GM19328 (cell line): Measurements from ENCODE around the gene OR51B5.
"Not testable (repeated sequence)": the region's sequence is repeated elsewhere in the genome, so short reads cannot be mapped to it uniquely, and the experiment has no call there.

Experiments used
- ATAC-seq: cut with Tn5 transposase; IDR thresholded peaks from one replicate; pipeline ENCODE4 v1.9.1; 2021; ENCODE audit warnings: mild to moderate bottlenecking, moderate library complexity; ENCODE audit not compliant: unreplicated experiment

OR51B5 gene

GRCh38 chr11:5336331-5336730 is 7.0 kb downstream of the OR51B5 start:
- no peak for ATAC-seq

- ATAC-seq, result no peak
Measured at GRCh38 chr11:5335170-5335569, 8.2 kb downstream of the OR51B5 start.

GRCh38 chr11:5324197-5324596 is 19.1 kb downstream of the OR51B5 start, which contains the start of gene OR51B2:
Gene OR51B2 (minus strand): TSS chr11:5324297. CDS start chr11:5324297, 0 bp downstream.
- no peak for ATAC-seq

GRCh38 chr11:5317292-5317691 is 26.0 kb downstream of the OR51B5 start:
- ATAC-seq, result no peak

- not testable (repeated sequence) for ATAC-seq
Measured at GRCh38 chr11:5313326-5314023, 29.8 kb downstream of the OR51B5 start.

- ATAC-seq, result no peak
Measured at GRCh38 chr11:5310423-5310822, 32.9 kb downstream of the OR51B5 start.

- no peak for ATAC-seq
Measured at GRCh38 chr11:5307256-5308019, 35.9 kb downstream of the OR51B5 start.

- ATAC-seq, result no peak
Measured at GRCh38 chr11:5304046-5304445, 39.3 kb downstream of the OR51B5 start.

- ATAC-seq, result no peak
Measured at GRCh38 chr11:5303626-5304025, 39.7 kb downstream of the OR51B5 start.

GRCh38 chr11:5301846-5302245 is 41.5 kb downstream of the OR51B5 start, which contains the start of gene OR51B4:
Gene OR51B4 (minus strand): TSS chr11:5301946. CDS start chr11:5301946, 0 bp downstream.
- no peak for ATAC-seq

GRCh38 chr11:5300251-5300650 is 43.1 kb downstream of the OR51B5 start:
- no peak for ATAC-seq

- ATAC-seq, result no peak
Measured at GRCh38 chr11:5298451-5298850, 44.9 kb downstream of the OR51B5 start.

GRCh38 chr11:5297721-5298323 is 45.5 kb downstream of the OR51B5 start:
- no peak for ATAC-seq

GRCh38 chr11:5294342-5294995 is 48.9 kb downstream of the OR51B5 start:
- not testable (repeated sequence) for ATAC-seq

GRCh38 chr11:5293028-5293427 is 50.3 kb downstream of the OR51B5 start:
- no peak for ATAC-seq
